Hepatocyte (in vitro differentiated cells): ENCODE measurements around the gene NAT10. TPM values are rescaled to one million over a fixed set of nuclear protein-coding genes. Genes with fewer than 3 reads are reported as not detected.
"Not testable (repeated sequence)": the region's sequence is repeated elsewhere in the genome, so short reads cannot be mapped to it uniquely, and the experiment has no call there.

ENCODE experiments used
- DNase-seq: peaks from one replicate; pipeline ENCODE4 v3.0.0-alpha.2; 2016; ENCODE audit warnings: low spot score
- H2AFZ ChIP-seq: fragments of 200-600 bp; sonication (generic); 2 replicates; pipeline ENCODE4 v1.6.0; 2016; ENCODE audit warnings: antibody characterized with exemption, mild to moderate bottlenecking
- H3K27ac ChIP-seq: fragments of 200-600 bp; sonication (generic); 2 replicates; pipeline ENCODE4 v1.5.1; 2016; ENCODE audit warnings: mild to moderate bottlenecking
- H3K27me3 ChIP-seq: fragments of 200-600 bp; sonication (generic); 2 replicates; pipeline ENCODE4 v1.6.1; 2016
- H3K36me3 ChIP-seq: fragments of 200-600 bp; sonication (generic); replicated peaks from 2 replicates; pipeline ENCODE4 v1.5.1; 2016; ENCODE audit warnings: low read depth; ENCODE audit not compliant: insufficient read depth
- H3K4me1 ChIP-seq: fragments of 200-600 bp; sonication (generic); 2 replicates; pipeline ENCODE4 v1.5.1; 2016; ENCODE audit warnings: mild to moderate bottlenecking, moderate library complexity; ENCODE audit not compliant: insufficient read depth
- H3K4me2 ChIP-seq: fragments of 200-600 bp; sonication (generic); 2 replicates; pipeline ENCODE4 v1.6.0; 2016
- H3K4me3 ChIP-seq: fragments of 200-600 bp; sonication (generic); 2 replicates; pipeline ENCODE4 v1.5.1; 2016; ENCODE audit warnings: mild to moderate bottlenecking
- H3K79me2 ChIP-seq: fragments of 200-600 bp; sonication (generic); 2 replicates; pipeline ENCODE4 v1.6.0; 2017; ENCODE audit warnings: mild to moderate bottlenecking
- H3K9me2 ChIP-seq: fragments of 200-600 bp; sonication (generic); replicated peaks from 2 replicates; pipeline ENCODE4 v1.6.0; 2017; ENCODE audit warnings: mild to moderate bottlenecking; ENCODE audit not compliant: insufficient read depth
- H3K9me3 ChIP-seq: fragments of 200-600 bp; sonication (generic); 2 replicates; pipeline ENCODE4 v1.5.1; 2016; ENCODE audit warnings: low read depth, mild to moderate bottlenecking
- H4K20me1 ChIP-seq: fragments of 200-600 bp; sonication (generic); 2 replicates; pipeline ENCODE4 v1.6.0; 2016; ENCODE audit warnings: mild to moderate bottlenecking; ENCODE audit not compliant: insufficient read depth, poor library complexity, severe bottlenecking
- EZH2 ChIP-seq: fragments of 200-600 bp; sonication (generic); IDR thresholded peaks from 2 replicates; pipeline ENCODE4 v1.6.1; 2016; ENCODE audit warnings: antibody characterized with exemption, mild to moderate bottlenecking, borderline replicate concordance
- EZH2phosphoT487 ChIP-seq: fragments of 200-600 bp; sonication (generic); IDR thresholded peaks from one replicate; pipeline ENCODE4 v1.6.1; 2018; ENCODE audit warnings: antibody characterized with exemption, mild to moderate bottlenecking, low read depth, moderate library complexity; ENCODE audit not compliant: unreplicated experiment, severe bottlenecking
- WGBS: methylation state at CpG from one replicate; pipeline ENCODE4 v1.1.6; 2016; ENCODE audit warnings: low lambda C conversion rate; ENCODE audit errors: missing lambda C conversion rate; 5-methylcytosine and 5-hydroxymethylcytosine counted together
- polyA plus RNA-seq: library from polyadenylated mRNA; unstranded; fragments of >200 nt; fragmentation: Nextera tagmentation; extraction: Ambion mirVana; gene quantifications from 2 replicates; pipeline ENCODE4 v1.2.1, GENCODE V29; 2016
- total RNA-seq: library from RNA; depleted of rRNA; stranded (reverse); fragments of >200 nt; gene quantifications from 2 replicates; pipeline ENCODE4 v1.2.3, GENCODE V29; 2014
- TF ChIP-seq, protein P1 (sequence below): fragments of 200-600 bp; sonication (generic); IDR thresholded peaks from 2 replicates; pipeline ENCODE4 v1.5.1; 2016; ENCODE audit warnings: antibody characterized with exemption, mild to moderate bottlenecking; ENCODE audit not compliant: poor library complexity

The NAT10 gene
- total and polyA plus RNA-seq, 2 experiments from 2014 or later, result 18.3 to 20.5 TPM

DNA sequence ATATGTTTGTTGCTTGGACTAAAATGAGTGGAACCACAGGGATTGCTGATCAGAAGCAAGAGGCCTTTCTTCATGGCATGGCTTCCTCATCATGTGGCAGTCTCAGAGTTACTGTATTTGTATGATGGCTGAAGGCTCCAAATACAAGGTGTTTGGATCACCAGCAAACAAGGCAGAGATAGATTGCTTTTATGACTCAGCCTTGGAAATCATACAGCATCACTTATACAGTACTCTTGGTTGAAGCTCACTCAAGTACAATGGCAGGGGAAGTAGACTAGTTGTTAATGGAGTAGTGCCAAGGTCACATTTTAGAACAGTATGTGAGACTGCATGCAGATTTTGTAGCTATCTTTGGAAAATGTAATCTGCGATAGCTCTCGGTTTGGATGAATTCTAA lies 37.3 kb upstream of the NAT10 start:
- Histone ChIP-seq H3K27me3 (no peaks in the 10 kb centered on the region), H3K36me3 (no peaks in the 10 kb centered on the region), H3K4me3 (no peak overlapping the region), H3K4me2 (no peak overlapping the region), H3K79me2 (peaks cover 100% of the 10 kb centered on the region), H3K9me3 (no peaks in the 10 kb centered on the region), H3K9me2 (no peaks in the 10 kb centered on the region), H4K20me1 (peaks cover 95% of the 10 kb centered on the region), H3K27ac (no peak overlapping the region), H2AFZ (no peak overlapping the region), H3K4me1 (peaks cover 10% of the 10 kb centered on the region)
- no peak for DNase-seq
- TF ChIP-seq EZH2phosphoT487 (no peak), EZH2 (no peak)
- TF ChIP-seq, protein P1, sequence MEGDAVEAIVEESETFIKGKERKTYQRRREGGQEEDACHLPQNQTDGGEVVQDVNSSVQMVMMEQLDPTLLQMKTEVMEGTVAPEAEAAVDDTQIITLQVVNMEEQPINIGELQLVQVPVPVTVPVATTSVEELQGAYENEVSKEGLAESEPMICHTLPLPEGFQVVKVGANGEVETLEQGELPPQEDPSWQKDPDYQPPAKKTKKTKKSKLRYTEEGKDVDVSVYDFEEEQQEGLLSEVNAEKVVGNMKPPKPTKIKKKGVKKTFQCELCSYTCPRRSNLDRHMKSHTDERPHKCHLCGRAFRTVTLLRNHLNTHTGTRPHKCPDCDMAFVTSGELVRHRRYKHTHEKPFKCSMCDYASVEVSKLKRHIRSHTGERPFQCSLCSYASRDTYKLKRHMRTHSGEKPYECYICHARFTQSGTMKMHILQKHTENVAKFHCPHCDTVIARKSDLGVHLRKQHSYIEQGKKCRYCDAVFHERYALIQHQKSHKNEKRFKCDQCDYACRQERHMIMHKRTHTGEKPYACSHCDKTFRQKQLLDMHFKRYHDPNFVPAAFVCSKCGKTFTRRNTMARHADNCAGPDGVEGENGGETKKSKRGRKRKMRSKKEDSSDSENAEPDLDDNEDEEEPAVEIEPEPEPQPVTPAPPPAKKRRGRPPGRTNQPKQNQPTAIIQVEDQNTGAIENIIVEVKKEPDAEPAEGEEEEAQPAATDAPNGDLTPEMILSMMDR, result no peak
- 96% methylated on average over 2 of the region's 2 CpGs for WGBS

- WGBS, result 89% methylated on average over 8 of the region's 8 CpGs
- Histone ChIP-seq H4K20me1 (peaks cover 93% of the 10 kb centered on the region), H3K79me2 (peaks cover 100% of the 10 kb centered on the region)
- H3K9me2 ChIP-seq, H3K4me2 ChIP-seq, H2AFZ ChIP-seq, H3K4me1 ChIP-seq, H3K36me3 ChIP-seq, H3K4me3 ChIP-seq, DNase-seq, H3K27me3 ChIP-seq, H3K27ac ChIP-seq, H3K9me3 ChIP-seq: not testable (repeated sequence)
These were observed 34.1 kb upstream of the NAT10 start for GRCh38 chr11:34071306-34071705.

DNA sequence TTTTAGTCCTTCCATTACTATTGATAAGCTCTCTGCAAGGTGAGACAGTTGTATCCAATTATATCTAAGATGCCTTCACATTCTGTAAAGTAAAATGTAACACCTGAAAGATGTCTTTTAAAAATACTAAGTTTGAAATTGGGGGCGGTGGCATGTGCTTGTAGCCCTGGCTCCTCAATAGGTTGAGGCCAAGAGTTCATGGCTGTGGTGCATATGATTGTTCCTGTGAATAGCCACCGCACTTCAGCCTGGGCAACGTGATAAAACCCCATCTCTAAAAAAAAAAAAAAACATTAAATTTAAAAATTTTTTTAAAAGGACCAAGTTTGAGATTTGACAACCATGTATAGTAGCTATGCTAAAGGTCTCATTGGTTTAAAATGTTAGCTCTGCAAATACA lies 33.4 kb upstream of the NAT10 start:
- TF ChIP-seq EZH2 (no peak), EZH2phosphoT487 (no peak)
- TF ChIP-seq, protein P1, result no peak
- peaks cover 92% of the 10 kb centered on the region for H4K20me1 ChIP-seq
- no peak overlapping the region for H3K27ac ChIP-seq
- 95% methylated on average over 3 of the region's 3 CpGs for WGBS
- no peaks in the 10 kb centered on the region for H3K9me3 ChIP-seq
- H3K4me3 ChIP-seq, result no peak overlapping the region
- no peak for DNase-seq
- no peak overlapping the region for H2AFZ ChIP-seq
- no peaks in the 10 kb centered on the region for H3K27me3 ChIP-seq
- H3K4me2 ChIP-seq, result no peak overlapping the region
- H3K4me1 ChIP-seq, result peaks cover 5% of the 10 kb centered on the region
- no peaks in the 10 kb centered on the region for H3K9me2 ChIP-seq
- peaks cover 6% of the 10 kb centered on the region for H3K36me3 ChIP-seq
- peaks cover 100% of the 10 kb centered on the region for H3K79me2 ChIP-seq

DNA sequence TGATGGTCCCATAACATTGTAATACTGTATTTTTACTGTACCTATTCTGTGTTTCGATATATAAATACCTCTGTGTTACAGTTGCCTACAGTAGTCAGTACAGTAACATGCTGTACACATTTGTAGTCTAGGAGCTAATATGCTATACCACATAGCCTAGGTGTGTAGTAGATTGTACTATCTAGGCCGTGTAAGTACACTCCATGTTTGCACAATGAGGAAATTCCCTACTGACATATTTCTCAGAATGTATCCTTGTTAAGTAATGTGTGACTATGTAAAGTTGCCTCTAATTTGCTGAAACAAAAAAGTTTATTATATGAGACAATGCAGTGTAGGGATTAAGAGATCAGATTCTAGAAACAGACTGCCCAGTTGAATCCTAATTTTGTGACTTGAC lies 32.6 kb upstream of the NAT10 start:
- H3K4me1 ChIP-seq, result peaks cover 5% of the 10 kb centered on the region
- peaks cover 6% of the 10 kb centered on the region for H3K36me3 ChIP-seq

More for the DNA sequence above, 32.6 kb upstream of the NAT10 start:
- no peak for TF ChIP-seq EZH2
- TF ChIP-seq, protein P1, result no peak
- no peak for TF ChIP-seq EZH2phosphoT487
- no peak for DNase-seq
- Histone ChIP-seq H3K4me2 (no peak overlapping the region), H4K20me1 (peaks cover 87% of the 10 kb centered on the region), H3K9me2 (no peaks in the 10 kb centered on the region), H2AFZ (no peak overlapping the region), H3K27me3 (no peaks in the 10 kb centered on the region), H3K79me2 (peaks cover 100% of the 10 kb centered on the region), H3K9me3 (no peaks in the 10 kb centered on the region), H3K4me3 (no peak overlapping the region), H3K27ac (no peak overlapping the region)
- 75% methylated on average over 2 of the region's 2 CpGs for WGBS
